ENCODE data around the gene PCCB.

- TF ChIP-seq PATZ1 (CRISPR knock-in tag; IDR thresholded peaks at IDR 0.05; ENCODE audit: borderline replicate concordance), result no peak
- TF ChIP-seq ARNTL (CRISPR knock-in tag; IDR thresholded peaks at IDR 0.05; ENCODE audit: borderline replicate concordance, low read depth), result no peak
- no peak for TF ChIP-seq ZNF70 (CRISPR knock-in tag; IDR thresholded peaks at IDR 0.05)
- no peak for TF ChIP-seq SNAI2 (CRISPR knock-in tag; IDR thresholded peaks at IDR 0.05)
- TF ChIP-seq POU6F1 (CRISPR knock-in tag; IDR thresholded peaks at IDR 0.05; ENCODE audit: borderline replicate concordance, low read depth), result no peak
- no peak for TF ChIP-seq ZC3H10 (CRISPR knock-in tag; IDR thresholded peaks at IDR 0.05)
- TF ChIP-seq RARB (CRISPR knock-in tag; IDR thresholded peaks at IDR 0.05), result no peak
- no peak for TF ChIP-seq OSR1 (CRISPR knock-in tag; IDR thresholded peaks at IDR 0.05)
- no peak for TF ChIP-seq CREB5 (CRISPR knock-in tag; IDR thresholded peaks at IDR 0.05; ENCODE audit: low read depth)
- no peak for TF ChIP-seq TSHZ2 (CRISPR knock-in tag; IDR thresholded peaks at IDR 0.05)
- TF ChIP-seq GLIS3 (CRISPR knock-in tag; IDR thresholded peaks at IDR 0.05), result no peak
Measured at GRCh38 chr3:136327671-136328070, 77.5 kb downstream of the PCCB start.
